Measurements from ENCODE around the gene SOX18. TPM values are rescaled to one million over a fixed set of nuclear protein-coding genes. Genes with fewer than 3 reads are reported as not detected.
A peak's percentile ranks its signal among the peaks of the same experiment; 100 is the strongest.

SOX18 gene
- total RNA-seq, 1 experiment from 2014 or later, result 0.19 TPM

DNA sequence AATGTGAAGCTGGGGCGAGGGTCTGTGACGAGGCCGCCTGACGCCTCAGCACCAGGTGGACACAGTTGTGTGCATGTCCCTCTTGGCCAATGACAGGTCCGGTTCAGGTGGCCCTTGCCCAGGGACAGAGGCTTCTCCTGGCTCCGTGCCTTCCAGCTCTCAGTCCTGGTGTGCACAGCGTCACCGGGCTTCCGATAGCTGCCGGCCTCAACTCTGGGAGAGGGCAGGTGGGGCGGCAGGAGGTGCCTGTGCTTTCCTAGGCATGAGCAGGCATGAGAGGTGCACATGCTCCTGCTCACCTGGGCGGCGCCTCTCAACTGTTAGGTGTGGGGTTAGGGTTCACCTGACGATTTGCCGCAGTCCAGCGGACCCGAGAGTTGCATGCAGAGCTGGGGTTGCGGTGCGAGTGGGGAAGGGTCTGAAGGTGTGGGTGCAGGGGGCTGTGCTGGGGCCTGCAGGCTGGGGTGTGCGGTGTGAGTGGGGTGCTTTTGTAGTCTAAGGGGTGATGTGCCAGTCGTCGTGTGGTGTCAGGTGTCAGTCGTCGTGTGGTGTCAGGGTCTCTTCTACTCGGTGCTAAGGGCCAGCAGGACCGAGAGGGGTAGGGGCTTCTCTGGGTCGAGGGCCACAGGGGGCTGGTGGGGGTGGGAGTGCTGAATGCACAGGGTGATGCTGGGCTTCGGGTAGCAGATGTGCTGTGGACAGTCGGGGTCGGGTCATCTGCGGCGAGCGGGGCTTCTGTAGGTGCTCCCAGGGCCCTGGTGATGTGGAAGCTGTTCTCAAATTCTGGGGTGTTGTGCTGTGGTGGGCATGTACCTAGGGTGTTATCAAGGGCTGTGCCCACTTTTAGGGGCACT, 3.8 kb upstream of the SOX18 start:
- no peak for DNase-seq (ENCODE audit: low spot score)

DNA sequence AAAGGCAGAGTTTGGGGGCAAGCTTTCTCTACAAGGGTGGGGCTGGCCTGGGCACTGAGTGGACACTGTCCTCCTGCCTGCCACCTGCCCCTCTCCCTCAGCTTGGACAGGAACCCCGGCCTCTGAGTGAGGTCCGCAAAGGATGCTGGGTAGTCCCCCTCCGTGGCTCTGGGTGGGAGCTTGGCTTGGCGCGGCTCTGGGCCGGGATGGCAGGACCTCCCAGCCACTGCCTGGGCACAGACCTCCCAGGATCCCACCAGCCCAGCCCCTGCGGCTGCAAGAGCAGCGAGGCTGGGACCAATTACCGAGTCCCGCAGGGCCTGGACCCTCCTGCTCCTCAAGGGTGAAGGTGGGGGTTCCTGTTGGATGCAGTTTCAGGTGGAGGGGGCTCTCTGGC, 2.9 kb upstream of the SOX18 start:
- no peak for DNase-seq (ENCODE audit: low spot score)

DNA sequence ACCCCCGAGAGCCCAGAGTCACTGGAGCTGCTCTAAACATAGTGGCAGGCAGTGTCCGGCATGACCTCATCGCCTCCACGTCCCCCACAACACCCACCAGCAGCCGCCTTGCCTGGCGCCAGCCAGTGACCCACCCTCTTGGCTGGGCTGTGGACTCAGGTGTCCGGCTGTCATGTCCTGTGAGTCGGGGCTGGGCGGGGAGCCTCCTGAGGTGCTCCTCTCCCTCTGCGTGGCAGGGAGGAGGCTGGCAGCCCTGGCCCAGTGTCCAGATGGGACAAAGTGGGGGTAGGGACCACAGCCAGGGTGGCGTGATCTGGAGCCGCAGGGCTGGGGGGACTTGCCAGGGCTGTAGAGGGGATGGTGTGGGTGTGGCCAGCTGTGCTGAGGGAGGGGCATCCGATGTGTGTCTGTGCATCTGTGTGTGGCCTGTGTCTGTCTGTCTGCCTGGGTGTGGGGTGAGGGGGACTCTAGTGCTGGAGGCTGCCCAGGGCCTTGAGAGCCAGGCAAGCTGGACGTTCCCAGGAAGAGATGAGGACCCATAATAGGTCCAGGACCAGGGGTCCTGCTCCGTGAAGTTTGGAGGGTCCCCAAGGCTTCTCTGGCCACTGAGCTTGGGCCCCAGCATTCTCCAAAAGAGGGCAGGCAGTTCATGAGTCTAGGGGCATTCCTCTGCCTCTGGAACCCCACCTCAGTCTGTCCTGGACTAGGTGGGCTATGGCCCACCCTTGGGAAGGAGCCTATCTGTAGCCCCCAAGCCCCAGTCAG, 2.3 kb upstream of the SOX18 start:
- no peak for DNase-seq (ENCODE audit: low spot score)

DNA sequence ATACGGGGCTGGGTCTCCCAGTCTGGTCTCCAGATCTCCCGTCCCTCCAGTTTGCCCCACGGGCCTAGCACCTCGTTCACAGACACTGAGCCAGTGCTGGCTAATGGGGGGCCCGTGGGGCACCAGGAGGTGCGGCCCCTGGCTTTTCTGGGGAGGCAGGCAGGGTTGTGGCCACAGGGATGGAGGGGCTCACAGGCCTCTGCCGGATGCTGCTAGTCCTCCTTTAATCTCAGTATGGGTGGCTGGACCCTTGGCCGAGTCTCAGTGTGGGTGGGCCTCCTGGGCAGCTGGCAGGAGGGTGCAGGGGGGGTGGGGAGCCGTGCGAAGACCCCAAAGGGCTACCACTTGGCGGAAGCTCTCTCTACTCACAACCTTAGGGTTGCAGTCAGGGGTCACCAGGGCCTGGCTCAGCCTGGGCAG, 1.6 kb upstream of the SOX18 start:
- DNase-seq (ENCODE audit: low spot score), result no peak

DNA sequence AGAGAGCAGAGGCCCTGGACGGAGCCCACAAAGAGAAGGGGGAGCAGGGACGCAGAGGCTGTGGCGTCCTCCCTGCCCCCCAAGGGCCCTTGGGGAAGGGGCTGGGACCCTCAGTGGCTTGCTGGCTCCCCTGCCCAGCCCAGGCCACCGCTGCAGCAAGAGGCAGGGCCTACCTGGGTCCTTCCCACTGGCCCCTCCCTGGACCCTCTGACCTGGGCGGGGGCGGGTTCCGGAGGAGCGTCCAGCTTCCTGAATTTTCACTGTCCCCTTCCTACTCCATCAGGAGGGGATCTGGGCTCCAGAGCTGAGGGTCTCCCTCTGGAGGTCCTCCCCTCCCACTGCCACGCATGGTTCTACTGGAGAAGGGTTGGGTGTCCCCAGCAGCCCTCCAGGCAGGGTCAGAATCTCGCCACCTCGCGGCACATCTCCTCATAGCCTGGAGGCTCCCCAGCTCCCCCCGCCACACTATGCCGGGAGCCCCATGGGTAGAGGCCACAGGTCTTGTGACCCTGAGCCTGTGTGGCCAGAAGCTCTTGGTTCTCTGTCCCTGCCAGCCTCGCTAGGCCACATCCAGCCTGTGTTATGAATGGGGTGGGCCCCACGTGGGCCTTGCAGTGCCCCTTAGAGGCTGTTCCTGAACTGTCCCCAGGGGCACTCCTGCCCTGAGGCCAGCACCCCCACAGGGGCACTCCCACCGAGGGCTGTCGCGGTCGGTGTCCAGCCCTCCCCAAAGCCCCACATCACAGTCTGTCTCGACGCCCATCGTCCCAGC, 1.0 kb upstream of the SOX18 start:
- no peak for DNase-seq (ENCODE audit: low spot score)

DNA sequence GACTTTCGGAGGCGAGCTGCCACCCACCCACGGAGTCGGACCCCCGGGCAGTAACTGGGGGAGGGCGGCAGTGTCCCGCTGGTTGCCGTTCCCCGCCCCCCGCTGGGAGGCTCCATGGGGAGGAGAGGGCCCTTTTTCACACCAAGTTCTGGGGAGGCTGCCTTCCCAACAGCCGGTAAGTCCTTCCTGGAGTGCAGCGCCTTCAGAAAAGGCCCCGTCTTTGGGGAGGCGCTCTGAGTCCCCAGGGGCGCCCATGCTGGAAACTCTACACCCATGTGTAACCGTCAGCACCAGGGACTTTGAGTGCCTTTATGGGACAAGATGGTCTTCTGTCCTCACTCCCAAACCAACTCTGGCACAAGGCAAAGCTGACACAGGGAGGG, 430 bp upstream of the SOX18 start:
- no peak for DNase-seq (ENCODE audit: low spot score)

DNA sequence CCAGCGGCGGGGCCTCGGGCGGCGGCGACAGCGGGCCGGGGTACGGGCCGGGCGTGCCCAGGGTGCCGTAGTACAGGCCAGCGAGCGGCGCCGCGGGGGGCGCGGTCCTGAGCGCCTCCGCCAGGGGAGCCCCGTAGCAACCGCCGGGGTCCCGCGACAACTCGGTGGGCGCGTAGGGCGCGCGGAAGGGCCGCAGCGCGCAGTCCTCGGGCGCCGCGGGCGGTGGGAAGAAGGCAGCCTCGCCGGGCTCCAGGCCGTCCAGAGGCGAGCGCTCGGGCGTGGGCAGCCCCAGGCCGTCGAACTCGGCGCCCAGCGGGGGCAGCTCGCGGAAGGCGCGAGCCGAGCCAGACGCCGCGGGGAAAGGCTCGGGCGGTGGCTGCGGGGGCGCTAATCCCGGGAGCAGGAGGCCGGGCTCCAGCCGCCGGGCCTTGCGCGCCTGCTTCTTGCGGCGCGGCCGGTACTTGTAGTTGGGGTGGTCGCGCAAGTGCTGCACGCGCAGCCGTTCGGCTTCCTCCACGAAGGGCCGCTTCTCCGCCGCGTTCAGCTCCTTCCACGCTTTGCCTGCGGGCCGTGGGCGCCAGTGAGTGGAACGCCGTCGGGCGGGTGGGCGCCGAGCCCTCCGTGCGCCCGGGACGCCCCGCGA, 916 bp downstream of the SOX18 start:
- DNase-seq (ENCODE audit: low spot score), result no peak

DNA sequence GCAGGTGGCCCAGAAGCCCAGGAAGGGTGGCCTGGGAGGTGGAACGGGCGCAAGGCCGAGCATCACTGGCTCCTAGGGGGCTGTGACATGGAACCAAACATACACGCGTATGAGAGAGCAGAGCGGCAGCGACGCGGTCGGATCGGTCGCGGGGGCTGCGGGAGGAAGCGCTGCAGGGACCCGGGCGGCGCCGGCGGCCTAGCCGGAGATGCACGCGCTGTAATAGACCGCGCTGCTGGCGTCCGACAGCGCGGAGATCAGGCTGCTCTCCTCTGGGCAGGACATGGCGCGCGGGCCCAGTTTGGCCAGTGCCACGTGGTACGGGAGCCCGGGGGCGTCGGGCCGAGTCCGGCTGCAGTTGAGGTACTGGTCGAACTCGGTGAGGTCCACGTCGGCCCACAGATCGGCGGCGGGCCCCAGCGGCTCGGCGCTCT, 1.5 kb downstream of the SOX18 start:
- no peak for DNase-seq (ENCODE audit: low spot score)

DNA sequence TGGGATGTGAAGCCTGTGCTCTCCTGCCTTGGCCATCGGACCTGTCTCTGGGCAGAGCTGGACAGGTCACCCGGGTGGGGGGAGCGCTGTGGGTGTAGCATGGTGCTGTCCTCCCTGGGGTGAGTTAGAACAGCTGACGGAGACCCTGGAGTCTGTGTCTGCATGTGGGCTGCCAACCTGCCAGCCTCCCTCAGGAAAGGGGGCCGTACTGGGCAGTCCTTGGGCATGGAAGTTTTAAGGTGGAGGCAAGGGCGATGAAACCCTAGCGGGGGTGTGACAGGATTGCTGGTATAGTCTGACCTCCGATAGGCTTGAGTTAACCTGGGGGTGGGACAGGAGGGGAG, 2.4 kb downstream of the SOX18 start:
- no peak for DNase-seq (ENCODE audit: low spot score)

DNA sequence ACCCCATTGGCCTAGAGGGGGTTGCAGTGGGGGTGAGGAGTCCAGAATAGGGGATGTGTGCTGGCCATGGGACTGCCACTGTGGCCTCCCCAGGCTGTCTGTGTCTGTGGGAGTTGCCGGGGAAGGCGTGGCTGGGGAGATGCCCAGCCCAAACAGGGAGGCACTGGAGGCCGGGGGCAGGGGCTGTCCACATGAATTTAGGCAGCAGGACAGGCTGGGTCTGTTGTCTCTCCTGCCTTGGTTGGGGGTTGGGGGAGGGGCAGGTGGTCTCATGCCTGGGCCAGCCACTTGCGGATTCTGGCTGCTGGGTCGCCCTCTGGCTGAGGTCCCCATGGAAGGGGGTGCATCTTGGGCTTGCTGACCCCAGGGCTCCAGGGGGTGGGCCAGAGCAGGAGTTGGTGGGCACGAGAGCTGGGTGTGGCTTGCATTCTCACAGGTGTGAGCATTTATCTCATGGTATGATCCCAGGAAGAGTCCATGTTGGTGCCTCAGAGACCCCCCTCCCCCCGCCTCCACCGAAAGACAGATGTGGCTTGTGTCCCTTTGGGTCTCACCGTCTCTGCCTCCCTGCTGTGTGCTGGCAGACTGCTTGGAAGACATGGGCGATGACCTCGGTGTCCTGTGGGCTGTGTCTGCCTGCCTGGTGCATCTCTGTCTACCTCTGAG, 4.0 kb downstream of the SOX18 start:
- no peak for DNase-seq (ENCODE audit: low spot score)

DNA sequence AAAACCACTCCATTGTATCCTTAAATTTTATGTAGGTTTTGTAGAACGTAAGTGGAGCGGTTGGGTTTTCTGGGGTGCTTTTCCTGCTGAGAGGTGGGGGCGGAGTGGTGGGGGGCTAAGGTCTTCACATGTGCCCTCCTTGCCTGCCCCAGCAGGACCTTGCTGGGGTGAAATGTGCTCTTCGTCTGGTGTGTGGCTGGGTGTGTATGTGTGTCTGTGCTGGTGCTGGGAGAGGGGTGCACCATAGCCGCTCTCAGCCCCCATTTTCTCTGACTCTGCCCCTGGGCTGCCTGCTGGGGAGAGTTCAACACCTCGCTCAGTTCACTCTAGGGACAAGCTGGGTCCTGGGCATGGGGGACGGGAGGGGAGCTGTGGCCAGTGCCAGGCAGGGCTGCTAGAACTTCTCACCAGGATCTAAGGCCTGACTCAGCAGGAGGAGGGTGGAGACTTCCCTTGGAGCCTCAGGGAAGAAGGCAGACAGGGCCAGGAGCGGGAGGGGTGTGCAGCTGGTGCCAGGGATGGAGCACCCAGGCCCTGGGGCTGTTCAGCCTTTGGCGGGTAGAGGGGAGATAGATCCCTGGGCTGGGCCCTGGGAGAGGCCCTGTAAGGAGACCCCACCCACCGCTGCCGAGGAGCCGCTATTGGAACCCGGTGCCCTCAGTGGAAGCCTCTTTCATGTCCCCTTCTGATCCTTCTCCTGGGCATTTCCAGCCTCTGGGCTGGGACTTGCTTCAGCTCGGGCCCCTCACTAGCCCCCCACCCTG, 4.8 kb downstream of the SOX18 start:
- peak; percentile 87 for DNase-seq (ENCODE audit: low spot score)

DNA sequence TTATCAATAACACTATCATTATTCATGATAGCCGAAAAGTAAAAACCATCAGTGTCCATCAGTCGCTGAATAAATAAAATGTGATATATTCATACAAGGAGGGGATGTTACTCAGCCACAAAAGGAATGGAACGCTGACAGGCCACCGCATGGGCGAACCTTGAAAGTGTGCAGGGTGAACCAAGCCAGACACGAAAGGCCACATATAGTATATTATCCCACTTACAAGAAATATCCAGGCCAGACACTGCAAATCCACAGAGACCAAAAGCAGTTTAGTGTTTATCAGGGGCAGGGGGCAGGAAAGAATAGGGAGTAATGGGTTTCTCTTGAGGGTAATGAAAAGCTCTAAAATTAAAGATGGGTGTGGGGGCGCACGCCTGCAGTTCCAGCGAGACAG, 5.7 kb downstream of the SOX18 start:
- no peak for DNase-seq (ENCODE audit: low spot score)

DNA sequence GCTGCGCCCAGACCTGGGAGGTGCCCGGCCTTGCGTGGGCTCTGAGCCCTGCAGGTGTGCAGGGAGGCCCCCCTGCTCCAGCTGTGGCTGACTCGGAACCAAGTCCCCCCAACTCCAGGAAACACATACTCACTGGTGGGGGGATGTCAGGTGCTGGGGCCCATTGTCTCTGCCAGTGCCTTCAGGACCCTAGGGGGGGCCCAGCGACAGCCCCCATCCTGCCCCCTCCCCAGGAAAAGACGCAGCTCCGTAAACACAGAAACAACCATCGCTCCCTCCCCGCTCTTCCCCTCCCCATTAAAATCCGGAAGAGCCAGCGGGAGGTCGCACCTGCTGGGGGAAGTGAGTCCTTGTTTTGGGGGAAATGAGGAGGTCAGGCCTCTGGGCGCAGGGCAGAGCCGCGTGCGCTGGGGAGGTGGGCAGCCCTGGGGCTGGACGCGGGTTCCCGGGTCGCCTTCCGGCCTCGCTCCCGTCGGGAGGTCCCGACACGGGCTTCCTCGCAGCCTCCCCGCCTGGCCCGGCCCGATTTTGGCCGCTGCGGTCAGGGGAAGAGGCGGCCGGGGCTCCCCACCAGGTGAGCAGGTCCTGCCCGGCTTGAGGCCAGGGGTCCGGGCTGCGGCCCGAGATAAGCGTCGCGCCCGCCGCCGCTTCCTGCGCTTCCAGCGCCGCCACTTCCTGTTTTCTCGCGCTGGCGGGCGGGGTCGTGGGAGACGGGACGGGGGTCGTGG, 7.2 kb downstream of the SOX18 start:
- no peak for DNase-seq (ENCODE audit: low spot score)

DNA sequence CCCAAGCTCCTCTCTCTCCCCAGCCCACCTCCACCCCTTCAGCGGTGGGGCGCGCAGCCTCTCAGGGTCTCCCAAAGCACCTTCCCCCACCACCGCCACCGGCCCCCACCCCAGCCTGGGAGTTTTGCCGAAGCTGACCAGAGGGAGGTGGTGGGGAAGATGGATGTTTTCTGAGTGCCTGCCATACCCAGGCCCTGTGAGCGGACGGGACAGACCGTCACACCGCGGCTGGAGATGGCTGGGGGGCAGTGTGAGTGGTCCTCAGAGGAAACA, 7.7 kb downstream of the SOX18 start:
- no peak for DNase-seq (ENCODE audit: low spot score)

DNA sequence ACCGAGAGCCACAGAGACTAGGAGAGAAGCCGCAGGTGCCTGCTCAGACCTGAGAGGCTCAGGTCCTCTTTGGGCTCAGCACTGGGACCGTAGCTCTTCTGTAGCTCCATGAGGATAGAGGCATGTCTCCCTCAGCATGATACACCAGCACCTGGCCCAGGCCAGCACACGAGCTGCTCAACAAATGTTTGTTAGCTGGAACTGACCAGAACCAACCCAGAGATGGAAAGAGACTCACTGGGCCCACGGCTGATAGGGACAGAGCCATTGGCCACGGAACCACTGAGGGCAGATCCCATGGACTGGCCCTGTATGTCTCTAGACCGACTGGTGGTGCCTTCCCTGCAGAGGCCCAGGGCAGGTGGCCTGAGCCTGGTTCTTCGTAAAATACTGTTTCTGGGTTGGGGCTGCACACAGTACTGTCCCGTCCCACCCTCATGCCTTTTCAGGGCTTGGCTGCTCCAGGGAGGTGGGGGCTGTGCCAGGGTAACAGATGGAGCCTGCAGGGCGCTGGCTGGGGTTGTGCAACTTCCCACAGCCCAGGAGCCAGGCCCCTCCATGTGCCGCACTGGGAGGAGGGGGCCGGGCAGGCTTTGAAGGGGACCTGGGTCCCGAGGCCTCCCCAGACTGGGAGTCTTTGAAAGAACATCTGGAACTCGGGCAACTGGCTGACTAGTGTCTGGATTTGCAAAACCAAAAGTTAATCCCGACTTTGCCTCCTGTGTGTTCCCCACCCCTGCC, 8.2 kb downstream of the SOX18 start:
- no peak for DNase-seq (ENCODE audit: low spot score)

DNA sequence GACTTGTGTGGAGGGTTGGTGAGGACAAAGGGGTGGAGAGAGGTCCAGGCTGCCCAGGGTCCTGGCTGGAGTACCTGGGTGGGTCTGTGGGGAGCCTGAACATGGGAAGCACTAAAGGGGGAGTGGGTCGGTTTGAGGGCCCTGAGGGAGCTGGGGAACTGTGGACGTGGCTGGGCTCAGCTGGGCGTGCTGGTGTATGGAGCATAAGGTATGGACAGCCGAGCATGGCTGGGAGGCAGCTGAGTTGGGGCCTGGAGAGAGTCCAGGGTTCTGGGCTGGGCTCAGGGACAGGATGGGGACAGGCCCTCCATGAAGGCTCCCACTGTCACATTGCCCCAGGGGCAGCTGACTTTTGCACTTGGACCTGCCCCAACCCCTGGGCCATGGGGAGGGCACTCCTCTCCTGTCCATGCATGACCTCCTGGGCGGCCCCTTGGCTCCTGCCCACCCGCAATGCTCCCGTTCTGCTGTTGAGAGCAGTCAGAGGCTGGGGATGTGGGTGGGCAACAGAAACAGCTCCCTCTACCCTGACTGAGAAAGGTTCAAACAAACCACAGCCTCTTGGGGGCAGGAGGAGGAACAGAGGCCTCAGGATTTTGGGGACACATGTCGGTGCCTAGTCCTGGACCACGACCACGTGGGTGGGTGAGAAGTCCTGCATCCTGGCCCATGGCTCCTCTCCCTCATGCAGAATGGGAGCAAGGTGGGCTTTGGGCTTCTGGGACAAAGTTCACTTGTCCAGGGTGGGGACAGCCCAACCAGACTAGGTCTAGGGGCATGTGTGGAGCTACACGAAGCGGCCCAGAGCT, 9.0 kb downstream of the SOX18 start:
- DNase-seq (ENCODE audit: low spot score), result no peak

DNA sequence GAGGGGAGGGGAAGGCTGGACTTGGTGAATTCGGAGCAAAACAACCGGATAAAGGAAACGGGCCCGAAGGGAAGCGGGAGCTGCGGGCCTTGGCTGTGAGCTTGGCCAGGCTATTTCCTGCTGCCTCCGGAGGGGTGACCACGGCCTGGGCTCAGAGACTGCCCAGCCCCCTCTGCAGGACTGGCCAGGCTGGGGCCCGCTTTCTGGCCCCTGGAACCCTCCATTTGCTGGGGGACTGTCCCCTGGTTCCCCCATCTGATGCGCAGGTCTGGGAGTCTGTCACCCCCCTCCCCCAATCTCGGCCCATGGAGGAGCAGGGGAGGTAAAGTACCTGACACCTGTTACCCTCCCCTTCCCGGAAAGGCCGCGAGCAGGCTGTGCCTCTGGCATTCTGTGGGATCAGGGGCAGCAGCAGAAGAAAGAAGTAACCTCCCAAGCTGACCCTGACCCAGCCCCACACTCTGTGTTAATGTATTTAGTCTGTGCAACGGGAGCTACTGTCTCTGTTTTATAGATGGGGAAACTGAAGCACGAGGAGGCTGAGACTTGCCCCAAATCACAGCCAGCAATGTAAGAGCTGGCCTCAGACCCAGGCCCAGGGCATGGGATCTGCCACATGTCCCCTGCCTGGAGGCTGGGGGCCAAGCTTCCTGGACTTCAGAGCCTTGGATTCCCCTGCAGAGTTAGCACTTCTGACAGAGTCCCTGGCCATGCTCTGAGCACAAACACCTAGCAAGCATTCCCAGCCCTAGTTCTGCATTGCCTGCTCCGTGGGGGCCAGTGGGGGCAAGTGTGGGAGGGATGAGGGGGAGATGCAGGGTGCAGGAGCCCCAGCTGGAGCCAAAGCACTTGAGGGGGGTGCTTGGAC, 9.9 kb downstream of the SOX18 start:
- no peak for DNase-seq (ENCODE audit: low spot score)

All from H4 (cell line).